ENCODE data around the gene DYRK4.

DYRK4 gene

GRCh38 chr12:4584896-4585295 lies 22.9 kb downstream of the DYRK4 start:
- TF ChIP-seq CTCF (conservative IDR thresholded peaks at IDR 0.05): no peak
- no peak overlapping the region for H3K27ac ChIP-seq

GRCh38 chr12:4586500-4586899 lies 24.5 kb downstream of the DYRK4 start:
- TF ChIP-seq CTCF (conservative IDR thresholded peaks at IDR 0.05): no peak
- peak overlapping the region; percentile 50 for H3K27ac ChIP-seq

- H3K27ac ChIP-seq: peak overlapping the region; percentile 50; the same call in 1 of the 2 replicates
- TF ChIP-seq CTCF (conservative IDR thresholded peaks at IDR 0.05): no peak
Observed at GRCh38 chr12:4587108-4587507, 25.1 kb downstream of the DYRK4 start.

- no peak for TF ChIP-seq CTCF (conservative IDR thresholded peaks at IDR 0.05)
- H3K27ac ChIP-seq: no peak overlapping the region
Observed at GRCh38 chr12:4588916-4589315, 26.9 kb downstream of the DYRK4 start.

GRCh38 chr12:4589941-4590340 lies 27.9 kb downstream of the DYRK4 start:
- no peak for TF ChIP-seq CTCF (conservative IDR thresholded peaks at IDR 0.05)
- H3K27ac ChIP-seq: no peak overlapping the region

- H3K27ac ChIP-seq: no peak overlapping the region
- TF ChIP-seq CTCF (conservative IDR thresholded peaks at IDR 0.05): no peak
Observed at GRCh38 chr12:4591180-4591687, 29.2 kb downstream of the DYRK4 start.

- H3K27ac ChIP-seq: no peak overlapping the region
- TF ChIP-seq CTCF (conservative IDR thresholded peaks at IDR 0.05): no peak
Observed at GRCh38 chr12:4595881-4596280, 33.9 kb downstream of the DYRK4 start.
